ENCODE data around the gene TIMM44.
"Not testable (repeated sequence)": the region's sequence is repeated elsewhere in the genome, so short reads cannot be mapped to it uniquely, and the experiment has no call there.

TIMM44 gene

DNA sequence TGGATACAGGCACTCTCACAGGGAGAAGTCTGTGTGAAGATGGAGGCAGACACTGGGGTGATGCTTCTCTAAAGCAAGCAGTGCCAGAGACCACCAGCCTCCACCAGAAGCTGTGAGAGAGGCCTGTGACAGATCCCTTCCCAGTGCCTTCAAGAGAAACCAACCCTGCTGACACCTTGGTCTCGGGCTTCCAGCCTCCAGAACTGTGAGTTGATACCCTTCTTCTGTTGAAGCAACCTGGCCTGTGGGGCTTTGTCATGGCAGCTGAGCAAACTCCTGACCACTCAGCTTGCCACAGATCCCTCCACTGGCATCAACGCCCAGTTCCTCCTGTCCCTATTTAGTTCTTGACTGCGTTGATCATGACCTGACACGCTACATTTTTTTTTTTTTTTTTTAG, 33.0 kb upstream of the TIMM44 start:
- no peak for DNase-seq

DNA sequence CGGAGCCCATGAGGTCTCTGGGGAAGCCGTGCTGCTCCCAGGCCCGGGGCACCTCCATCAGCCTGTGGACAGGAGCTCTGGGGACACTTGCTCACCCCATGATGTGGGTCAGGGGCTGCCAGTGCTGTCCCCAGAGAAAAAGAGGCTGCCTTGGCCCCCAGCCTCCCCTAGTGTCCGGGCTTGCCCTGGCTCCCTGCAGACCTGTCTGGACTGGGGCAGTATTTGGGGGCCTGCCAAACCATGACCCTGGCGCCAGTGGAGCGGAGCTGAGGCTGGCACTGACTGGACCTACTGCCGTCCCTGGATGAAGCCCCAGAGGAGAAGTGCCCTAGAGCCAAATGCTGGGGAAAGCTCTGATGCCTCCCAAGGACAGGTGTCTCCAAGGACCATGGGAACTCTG, 31.6 kb upstream of the TIMM44 start:
- no peak for DNase-seq

DNA sequence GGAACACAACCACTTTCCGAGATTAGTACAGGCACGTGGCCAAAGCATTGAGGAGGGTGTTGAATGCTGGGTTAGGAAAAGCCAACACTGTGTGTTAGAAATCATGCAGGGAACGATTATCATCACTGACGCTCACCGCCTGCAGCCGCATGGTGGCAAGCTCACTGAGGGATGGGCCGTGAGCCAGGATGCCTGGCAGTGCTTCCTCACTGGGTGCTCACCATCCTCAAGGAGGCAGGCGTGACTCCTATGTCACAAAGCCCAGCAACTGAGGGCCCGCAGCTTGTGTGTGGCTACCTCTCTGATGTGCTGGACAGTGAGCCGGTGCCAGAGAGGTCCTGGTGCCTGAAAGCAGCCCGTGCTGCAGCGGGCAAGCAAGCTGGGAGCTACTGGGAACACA, 30.4 kb upstream of the TIMM44 start:
- DNase-seq, result no peak

GRCh38 chr19:7971553-7972520, 28.4 kb upstream of the TIMM44 start:
- no peak for DNase-seq

GRCh38 chr19:7970716-7971448, 27.4 kb upstream of the TIMM44 start:
- DNase-seq, result no peak

DNA sequence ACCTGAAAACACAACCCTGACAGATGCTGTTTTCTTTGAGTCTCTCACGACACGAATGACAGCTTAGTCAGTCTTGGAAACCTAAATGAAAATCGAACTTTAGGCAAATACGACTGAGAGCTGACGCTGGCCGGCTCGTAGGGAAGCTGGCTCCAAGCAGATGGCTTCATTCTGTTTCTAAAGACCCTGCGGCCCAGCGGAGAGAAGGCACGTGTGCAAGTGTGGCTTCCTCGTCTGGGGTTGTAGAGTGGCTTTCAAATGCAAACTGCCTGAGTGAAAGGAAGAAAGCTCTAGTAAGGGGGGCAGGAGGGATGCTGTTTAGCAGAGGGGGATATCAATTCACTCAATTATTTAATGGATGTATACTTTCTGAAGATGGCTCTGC, 26.1 kb upstream of the TIMM44 start:
- DNase-seq, result no peak

GRCh38 chr19:7968796-7969554, 25.5 kb upstream of the TIMM44 start:
- DNase-seq, result no peak

DNA sequence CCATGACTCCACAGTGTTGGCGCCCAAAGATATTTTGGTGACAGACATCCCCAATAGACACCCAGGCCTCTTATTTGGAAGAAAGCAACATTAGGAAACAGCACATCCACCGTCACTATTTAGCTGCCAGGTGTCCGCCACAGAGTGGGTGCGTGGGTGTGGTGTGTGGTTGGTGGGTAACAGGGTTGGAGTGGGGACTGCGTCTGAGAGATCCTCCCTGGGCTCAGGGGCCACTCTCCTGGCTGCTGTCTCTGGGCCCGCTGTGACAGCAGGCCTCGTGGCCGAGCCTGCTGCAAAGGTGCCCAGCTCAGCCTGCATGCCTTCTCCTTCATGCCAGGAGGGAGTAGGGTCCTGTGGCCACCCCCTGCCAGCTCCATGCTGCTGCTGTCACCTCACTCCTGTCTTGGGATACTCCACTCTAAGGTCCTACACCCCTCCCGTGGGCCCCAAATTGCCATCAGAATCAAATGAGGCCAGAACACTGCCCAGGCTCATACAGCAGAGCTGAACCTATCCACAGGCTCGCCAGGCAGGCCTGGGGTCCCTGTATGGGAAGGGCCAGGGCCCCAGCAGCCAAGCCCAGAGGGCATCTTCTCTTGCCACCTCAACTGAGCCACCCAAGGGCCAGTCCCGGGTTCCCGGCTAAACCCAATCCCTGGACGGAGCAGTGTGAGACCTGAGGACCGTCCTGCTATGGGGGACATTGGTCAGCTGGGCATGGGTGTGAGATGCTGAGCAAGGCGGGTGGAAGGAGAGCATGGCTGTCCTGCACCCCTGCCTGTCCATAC, 24.7 kb upstream of the TIMM44 start:
- DNase-seq, result no peak

- no peak for DNase-seq
Measured at GRCh38 chr19:7965921-7966665, 22.6 kb upstream of the TIMM44 start.

DNA sequence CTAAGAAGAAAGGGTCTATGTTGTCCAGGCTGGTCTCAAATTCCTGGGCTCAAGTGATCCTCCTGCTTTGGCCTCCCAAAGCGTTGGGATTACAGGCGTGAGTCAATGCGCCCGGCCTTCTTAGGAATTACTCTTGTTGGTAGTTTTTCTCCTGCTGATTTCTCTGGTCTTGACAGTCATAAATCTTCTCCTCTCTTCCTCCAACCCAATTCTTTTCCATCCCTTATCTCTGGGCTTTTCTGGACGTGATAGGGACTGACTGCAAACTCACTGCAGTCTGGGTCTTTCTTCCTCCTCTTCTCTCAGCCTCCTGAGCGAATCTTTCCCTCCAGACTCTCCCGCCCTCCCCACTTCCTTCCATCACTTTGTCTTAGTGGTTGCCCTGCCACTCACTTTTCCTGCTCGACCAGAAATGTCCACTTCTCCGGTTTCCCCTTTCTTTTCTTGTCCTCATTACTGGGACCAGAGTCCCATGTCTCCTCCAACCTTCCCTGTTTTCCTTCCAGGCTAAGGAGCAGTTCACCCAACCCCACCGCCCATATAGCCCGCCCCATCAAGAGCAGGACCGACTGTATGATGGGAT, 21.9 kb upstream of the TIMM44 start:
- no peak for DNase-seq

- DNase-seq, result no peak
Measured at GRCh38 chr19:7963566-7963965, 20.1 kb upstream of the TIMM44 start.

GRCh38 chr19:7962644-7963268, 19.3 kb upstream of the TIMM44 start:
- no peak for DNase-seq

- no peak for DNase-seq
Measured at GRCh38 chr19:7961920-7962626, 18.6 kb upstream of the TIMM44 start.

- not testable (repeated sequence) for DNase-seq
Measured at GRCh38 chr19:7961082-7961481, 17.6 kb upstream of the TIMM44 start.

DNA sequence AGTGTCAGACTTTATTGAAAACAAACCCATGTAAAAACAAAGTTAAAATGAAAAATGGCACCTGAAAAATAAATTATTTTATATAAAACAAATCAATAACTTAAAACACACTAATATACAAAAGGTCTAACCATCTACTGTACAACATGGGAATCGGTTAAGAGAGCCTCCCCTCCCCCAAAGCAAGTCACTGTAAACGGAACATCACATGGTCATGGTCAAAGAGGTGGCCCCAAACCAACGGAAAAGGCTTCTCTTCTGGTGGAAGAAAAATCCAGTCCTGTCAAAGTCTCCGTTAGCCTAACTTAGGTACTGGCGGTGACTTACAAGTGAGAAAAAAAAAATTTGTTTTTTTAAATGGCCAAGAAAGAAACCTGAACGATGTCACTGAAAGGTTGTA, 15.7 kb upstream of the TIMM44 start:
- DNase-seq, result no peak

DNA sequence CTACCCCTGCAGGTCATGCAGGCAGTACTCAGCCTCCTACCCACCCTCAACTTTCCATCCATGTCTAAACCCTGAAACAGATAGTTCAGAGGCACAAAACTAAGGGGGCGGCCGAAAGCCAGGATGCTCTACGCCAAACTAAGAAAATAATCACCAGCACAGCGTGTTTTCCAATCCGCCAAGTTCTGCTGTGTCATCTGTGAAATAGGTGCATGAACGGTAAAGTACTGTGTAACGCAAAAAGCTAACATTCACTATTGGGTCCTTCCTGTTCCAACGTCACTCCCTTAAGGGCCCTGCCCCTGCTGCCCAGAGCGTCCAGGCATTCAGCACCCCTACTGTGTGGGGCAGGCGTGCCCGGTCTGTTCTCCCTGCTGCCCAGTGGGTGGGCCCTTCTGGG, 12.2 kb upstream of the TIMM44 start:
- no peak for DNase-seq

DNA sequence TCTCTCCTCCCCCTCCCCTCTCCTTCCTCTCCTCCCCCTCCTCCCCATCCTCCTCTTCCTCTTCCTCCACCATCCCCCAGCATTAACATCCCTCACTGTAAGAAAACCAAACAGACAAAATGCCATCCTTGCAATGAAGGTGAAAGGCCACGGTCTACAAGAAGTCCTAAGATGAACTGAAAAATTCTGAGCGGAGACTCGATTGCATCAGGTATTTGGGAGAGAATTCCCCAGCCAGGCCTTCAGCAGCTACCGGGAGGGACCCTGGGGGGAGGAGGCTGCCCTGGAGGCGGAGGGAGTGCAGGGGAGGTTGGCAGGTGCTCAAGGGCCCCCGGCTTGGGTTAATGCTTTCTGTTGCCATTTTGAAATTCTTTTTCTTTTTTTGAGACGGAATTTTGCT, 10.1 kb upstream of the TIMM44 start:
- no peak for DNase-seq

DNA sequence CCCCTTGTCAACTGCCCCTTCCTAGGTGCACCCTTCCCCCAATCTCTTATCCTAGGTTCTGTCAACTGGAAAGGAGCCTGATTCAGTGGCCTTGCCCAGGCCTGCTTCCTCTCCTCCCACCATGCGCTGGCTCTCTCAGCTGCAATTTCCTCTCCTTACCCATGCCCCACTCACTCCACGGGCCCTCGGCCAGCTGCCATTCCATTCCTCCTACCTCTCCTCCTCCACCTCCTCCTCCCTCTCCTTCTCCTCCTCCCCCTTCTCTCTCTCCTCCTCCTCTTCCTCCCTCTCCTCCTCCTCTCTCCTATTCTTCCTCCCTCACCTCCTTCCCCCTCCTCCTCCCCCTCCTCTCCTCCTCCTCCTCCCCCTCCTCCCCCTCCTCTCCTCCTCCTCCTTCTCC, 9.6 kb upstream of the TIMM44 start:
- DNase-seq, result no peak

- DNase-seq, result no peak
Measured at GRCh38 chr19:7947939-7948338, 4.5 kb upstream of the TIMM44 start.

GRCh38 chr19:7944177-7944761, 803 bp upstream of the TIMM44 start:
- DNase-seq, result peak; percentile 60
